GM21447 (cell line): ENCODE data around the gene SPDYE3.

Source experiments
- ATAC-seq: cut with Tn5 transposase; IDR thresholded peaks from one replicate; pipeline ENCODE4 v1.9.1; 2021; ENCODE audit not compliant: unreplicated experiment

SPDYE3 gene

GRCh38 chr7:100369105-100369504, 61.6 kb downstream of the SPDYE3 start:
- peak; percentile 62 for ATAC-seq

- ATAC-seq: no peak
These were observed 62.8 kb downstream of the SPDYE3 start for GRCh38 chr7:100370303-100370702.

- ATAC-seq: no peak
These were observed 63.2 kb downstream of the SPDYE3 start for GRCh38 chr7:100370746-100371145.

GRCh38 chr7:100371561-100372171, 64.2 kb downstream of the SPDYE3 start:
- no peak for ATAC-seq
